Inflammatory macrophage treated with lipopolysaccharide for 4 hours (primary cell): ENCODE data around the gene DNAJC1.

Source experiments
- DNase-seq: peaks from one replicate; pipeline ENCODE4 v3.0.0-alpha.2; 2020

DNAJC1 gene

DNA sequence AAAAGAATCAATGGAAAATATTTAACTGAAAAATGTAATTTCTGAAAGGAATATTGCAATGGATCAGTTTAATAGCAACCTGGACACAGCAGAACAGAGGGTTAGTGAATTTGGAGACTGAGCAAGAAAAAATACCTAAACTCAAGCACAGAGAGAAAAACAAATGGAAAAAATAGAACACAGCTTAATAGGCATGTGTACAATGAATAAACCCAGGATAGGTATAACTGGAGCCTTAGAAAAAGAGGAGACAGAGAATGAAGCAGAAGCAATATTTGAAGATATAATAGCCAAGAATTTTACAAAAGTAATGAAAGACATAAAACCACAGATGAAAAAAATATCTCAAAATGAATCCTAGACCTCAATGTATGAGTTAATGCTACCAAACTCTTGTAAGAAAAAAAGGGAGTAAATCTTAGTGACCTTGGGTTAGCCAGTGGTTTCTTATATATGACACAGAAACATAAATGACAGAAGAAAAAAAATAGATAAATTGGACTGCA, 2.9 kb upstream of the DNAJC1 start:
- no peak for DNase-seq

DNA sequence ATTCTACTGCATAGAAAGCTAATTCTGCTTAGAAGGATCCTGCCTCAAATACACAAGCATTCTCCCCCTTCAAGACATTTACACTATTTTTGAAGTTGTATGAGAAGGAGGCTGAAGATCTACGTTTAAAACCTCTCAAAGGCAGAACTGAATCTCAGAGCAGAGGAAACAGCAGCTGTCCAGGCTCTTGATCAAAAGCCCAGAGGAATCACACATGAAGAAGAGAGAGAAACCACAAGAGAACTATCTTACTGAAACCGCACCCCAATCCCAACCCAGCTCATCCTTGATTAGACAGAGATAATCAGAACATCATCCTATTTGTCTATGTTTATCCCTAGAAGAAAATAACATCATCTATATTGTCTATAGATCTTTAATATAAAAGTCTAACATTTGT, 2.2 kb upstream of the DNAJC1 start:
- no peak for DNase-seq

DNA sequence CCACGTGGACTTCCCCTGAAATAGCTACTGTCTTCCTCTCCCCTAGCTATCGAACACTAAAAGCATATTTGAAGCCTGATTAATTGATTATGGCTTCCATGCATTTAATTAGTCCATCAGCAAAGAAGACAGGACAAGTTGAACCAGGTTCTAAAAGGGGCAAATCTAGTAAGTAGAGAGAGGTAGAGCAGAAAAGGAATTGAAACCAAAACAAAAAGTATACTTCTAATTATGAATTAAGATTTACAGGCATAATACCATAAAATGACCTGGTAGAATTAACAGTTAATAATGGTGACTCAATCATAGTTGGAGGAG, 393 bp upstream of the DNAJC1 start:
- peak; percentile 42 for DNase-seq

DNA sequence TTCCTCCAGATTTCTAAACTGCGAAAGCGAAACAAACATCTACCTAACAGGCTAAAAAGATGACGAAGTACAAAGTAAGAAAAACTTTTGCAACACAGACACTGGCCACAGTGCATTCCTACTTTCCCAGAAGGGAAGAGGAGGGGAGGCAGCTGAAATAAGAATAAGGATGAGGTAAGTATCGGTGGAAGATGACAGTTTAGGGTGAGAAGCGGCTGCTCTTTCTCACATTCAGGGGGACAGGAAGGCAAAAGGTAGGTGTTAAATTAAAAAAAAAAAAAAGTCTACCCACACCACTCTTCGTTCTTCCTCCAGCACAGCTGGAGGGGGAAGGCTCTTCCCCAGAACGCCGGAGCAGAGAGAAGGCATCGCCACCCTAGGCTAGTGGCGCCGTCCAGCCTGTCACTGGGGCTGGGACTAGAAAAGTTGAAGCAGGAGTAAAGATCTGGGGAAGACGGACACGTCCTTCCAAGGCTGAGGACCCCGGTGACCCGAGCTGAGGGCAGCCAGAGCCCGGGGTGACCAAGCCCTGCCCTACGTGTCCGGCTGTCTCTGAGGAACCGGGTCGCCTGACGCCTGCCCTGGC, 846 bp downstream of the DNAJC1 start:
- DNase-seq: peak; percentile 69

DNA sequence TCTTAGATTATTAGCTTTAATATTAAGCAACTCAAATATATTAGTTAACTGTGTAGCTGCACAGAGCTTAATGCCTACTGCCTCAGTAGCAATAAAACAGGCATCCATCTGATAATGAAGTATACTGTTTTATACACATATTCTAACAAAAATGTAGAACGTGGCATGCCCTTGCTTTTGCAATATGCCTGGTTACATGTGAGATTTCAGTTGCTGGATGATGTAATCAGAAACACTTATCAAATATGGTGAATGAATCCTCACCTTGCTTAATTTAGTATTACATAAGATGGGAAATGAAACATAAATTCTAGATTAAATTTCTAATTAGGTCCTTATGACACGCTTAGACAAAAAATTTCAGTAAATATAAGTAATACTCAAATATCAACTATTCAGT, 8.0 kb downstream of the DNAJC1 start:
- peak; percentile 61 for DNase-seq

DNA sequence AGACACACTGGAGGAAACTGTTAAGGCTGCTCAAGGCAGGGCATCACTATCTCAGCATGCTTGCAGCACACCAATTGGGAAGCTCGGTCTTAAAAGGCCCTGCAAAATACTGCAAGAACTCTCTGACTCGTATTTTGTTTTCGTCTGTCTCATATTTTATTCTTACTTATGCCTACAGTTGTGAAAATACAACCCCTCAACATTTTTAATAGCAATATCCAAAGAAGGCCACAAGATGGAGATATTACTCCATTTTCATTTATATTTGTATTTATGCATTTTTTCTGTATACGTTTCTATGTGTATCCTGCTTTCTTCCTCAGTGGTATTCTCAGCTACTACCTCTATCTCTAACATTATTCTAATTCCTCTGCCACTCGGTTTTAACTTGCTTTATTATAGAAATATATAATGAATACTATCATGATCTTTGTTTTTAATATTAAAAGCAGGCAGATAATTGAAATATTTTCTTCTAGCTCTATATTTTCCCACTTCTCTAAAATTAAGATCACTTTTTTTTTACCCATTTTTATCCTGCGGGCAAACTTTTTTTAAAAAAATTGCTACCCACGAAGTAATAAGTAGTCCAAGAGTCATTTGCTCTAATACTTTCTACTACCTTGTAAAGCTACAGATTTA, 10.0 kb downstream of the DNAJC1 start:
- peak; percentile 32 for DNase-seq

DNA sequence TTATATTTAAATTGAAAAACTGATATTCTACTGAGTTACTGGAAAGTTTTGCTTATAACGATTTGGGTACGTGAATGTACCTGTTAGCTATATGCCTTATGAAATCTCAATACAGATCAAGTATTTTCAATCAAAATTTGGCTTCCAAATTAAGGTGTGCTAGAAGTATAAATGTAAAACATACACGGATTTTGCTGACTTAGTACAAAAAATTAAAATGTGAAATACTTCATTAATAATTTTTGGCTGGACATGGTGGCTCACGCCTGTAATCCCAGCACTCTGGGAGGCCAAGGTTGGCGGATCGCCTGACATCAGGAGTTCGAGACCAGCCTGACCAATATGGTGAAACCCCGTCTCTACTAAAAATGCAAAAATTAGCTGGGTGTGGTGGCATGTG, 11.7 kb downstream of the DNAJC1 start:
- DNase-seq: no peak

DNA sequence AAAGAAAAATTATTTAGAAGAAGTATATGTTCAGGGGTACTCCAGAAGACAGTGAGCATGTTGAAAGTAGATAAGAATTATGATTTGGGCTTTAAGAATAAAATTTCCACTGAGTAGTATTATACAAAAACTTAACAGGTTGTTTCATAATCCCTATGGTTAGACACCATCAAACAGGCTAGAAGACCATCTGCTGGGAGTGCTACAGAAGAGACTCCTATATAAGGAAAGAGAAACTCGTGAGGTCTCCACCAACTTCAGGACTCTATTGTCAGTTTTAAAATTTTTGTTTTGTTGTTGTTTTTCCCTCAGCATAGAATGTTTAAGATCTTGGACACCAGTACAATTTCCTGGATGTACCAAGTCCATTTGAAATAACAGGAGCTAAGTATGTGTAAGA, 13.1 kb downstream of the DNAJC1 start:
- no peak for DNase-seq

DNA sequence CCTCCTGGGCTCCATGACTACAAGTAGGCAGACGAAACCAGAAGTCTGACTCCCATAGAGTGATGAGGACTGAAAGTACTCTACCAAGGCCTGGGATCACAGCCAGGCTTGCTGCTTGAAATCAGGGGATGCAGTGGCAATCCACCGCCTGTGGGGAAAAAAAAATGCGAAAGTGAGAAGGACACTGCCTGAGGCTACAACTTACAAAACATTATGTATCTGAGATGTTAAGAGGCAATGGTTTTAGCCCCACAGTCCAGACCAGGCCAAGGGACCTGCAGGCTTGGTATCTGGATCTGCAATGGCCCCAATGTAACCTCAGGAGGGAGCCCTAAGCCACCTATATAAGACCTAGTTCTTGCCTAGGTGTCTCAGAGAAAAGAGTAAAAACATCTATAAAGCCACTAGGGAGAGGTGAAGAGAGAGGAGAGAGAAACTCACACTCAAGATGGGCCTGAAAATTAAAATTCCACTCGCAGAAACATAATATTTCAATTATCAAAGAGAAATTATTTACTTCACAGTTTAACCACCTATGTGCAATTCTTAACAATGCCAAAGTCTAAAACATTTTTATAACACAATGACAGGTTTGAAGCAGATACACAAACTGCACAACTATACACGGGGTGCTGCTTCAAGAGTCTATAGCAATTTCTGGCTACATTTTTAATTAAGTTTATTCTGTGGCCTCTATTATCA, 13.9 kb downstream of the DNAJC1 start:
- peak; percentile 48 for DNase-seq

DNA sequence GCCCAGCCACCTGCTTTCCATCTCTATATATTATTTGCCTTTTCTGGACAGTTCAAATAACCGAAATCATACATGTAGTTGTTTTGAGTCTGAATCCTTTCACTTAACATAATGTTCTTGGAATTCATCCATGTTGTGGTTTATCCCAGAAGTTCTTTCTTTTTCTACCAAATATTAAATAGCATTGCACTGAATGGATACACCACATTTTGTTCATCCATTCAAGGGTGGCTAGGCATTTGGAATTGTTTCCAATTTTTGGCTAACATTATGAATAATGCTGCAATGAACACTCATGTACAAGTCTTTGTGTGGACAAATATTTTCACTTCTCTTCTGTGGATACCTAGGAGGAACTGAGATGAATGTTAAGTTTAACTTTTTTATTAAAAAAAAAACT, 18.0 kb downstream of the DNAJC1 start:
- no peak for DNase-seq

DNA sequence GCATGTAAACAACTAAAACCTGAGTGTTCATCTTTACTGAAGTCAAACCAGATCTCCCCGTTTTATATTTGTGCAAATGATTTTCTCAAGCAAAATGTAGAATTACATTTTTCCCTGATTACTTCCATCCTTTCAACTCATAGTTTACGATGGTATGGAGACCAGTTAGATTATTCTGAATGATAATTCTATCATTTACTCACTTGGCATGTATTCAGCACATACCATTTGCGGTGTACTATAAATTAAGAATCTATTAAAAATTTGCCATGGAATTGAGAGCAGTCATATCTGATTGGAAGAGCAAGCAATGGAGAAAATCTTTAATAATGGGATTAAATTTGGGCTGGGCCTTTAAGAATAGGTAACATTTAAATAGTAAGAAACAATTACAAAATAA, 22.4 kb downstream of the DNAJC1 start:
- DNase-seq: no peak

DNA sequence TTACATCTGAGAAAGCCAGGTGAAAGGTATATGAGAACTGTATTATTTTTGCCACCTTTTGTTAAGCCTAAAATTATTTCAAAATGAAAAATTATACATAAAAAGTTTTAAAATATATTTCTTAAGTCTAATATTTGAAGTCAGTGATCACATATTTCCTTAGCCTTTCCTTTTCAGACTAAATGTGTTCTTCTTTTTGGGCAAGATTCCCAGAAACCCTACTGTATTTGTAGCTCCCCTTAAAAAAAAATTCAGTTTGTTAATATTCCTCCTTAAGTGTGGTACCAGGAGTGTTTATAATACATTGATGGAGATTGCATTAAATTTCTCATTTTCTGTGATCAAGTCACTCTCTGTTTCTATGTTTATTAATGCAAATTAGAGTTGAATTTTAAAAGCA, 22.8 kb downstream of the DNAJC1 start:
- no peak for DNase-seq

DNA sequence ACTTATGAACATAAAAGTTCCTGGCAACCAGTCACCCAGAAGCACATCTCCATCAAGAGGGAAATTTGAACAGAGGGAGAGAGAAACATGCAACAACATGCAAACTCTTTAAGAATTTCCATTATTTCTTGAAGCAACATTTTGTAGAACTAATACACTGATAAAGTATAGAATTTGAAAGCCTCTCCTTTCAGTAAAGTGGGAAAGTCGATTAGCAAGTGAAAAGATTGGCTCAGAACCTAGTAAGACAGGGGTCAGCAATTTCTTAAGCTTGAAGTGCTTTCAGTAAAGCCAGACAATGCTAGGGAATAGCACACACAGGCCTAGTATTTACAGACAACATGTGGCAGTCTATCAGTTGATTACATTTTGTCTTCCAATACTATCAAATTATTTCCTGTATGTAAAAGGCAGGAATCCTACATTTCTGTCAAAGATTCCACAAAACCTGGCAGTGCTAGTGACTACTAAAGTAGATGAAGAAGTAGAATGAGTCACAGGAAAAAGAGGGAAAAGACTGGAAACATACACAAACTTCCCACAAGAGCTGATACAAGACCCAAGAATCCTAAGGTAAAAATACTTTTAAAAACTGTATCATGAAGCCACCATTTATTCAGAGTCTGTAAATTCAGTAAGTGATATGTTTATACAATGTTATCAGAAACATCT, 25.2 kb downstream of the DNAJC1 start:
- no peak for DNase-seq

DNA sequence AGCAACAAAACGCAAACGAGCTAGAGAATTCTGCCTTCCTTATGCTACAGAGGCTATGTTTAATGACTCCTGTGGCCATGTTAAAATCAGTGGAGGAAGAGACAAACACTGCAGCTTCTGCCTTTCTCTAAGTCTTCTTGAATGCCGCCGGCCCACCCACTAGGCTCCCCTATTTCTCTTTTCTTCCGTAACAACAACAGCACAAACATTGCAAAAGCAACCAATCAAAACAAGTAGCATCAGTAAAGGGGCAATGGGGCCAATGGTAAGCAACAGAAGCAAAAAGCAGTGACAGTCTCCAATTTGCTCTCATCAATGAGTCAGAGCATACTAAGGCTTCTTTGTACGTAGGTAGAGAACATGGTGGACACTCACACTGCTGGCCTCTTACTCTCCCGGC, 26.8 kb downstream of the DNAJC1 start:
- no peak for DNase-seq

DNA sequence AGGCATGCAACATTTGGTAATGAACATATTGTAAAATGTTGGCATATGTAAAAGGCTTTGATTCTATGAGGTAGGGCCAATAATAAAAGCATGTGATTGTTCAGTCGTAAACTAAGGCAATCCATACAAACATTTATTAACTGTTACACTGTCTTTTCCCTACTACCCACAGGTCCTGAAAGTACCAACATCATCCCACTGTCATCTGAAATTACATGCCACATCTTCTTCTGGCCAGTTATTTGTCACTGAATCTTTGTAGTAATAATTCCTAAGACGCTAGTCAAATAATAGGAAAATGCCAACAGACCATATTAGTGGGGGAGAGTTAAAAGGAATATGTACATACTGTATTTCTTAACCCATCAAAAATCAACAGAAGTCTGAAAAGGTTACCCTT, 27.2 kb downstream of the DNAJC1 start:
- no peak for DNase-seq

DNA sequence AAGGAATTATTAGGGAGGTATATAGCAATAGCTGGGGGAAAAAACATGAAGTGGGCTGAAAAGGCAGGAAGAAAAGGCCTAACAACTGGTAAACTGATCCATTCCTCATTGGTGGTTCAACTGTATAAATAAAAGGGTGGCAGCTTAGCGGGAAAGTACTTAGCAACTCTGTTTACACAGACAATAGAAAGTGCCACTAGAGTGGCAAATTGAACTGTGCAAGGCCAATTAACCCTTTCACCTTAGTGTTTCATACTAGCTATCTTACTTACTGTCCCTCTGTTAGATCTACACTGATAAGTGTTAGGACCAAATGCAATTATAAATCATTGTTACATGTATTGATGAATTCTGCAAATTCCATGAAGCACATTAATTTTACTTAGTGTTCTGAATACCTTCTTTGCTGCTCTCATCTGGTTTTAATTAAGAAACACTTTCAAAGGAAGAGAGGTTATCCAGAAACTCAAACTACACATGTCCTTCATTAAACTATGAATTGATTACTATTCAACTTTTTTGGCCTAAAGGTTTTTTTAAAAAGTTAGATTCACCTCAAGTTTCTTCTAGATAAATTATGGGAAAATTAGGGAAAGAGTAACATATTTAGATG, 28.0 kb downstream of the DNAJC1 start:
- no peak for DNase-seq

DNA sequence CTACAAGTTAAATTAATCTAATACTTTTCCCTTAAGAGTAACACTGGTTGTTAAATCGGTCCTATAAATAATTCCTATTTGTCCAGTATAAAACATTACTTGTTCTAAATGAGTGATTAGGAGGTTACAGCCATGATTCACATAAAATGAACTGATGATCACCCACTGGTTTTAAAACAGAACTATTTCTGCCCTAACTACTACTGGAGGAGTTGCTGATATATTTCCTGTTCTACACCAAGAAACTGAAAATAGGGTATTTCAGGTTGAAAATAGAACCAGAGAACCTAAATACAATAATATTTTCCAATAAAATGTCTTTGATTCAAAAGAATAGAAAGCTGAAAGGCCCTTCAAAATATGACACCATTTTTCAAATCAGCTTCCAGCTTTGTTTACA, 30.9 kb downstream of the DNAJC1 start:
- DNase-seq: no peak

DNA sequence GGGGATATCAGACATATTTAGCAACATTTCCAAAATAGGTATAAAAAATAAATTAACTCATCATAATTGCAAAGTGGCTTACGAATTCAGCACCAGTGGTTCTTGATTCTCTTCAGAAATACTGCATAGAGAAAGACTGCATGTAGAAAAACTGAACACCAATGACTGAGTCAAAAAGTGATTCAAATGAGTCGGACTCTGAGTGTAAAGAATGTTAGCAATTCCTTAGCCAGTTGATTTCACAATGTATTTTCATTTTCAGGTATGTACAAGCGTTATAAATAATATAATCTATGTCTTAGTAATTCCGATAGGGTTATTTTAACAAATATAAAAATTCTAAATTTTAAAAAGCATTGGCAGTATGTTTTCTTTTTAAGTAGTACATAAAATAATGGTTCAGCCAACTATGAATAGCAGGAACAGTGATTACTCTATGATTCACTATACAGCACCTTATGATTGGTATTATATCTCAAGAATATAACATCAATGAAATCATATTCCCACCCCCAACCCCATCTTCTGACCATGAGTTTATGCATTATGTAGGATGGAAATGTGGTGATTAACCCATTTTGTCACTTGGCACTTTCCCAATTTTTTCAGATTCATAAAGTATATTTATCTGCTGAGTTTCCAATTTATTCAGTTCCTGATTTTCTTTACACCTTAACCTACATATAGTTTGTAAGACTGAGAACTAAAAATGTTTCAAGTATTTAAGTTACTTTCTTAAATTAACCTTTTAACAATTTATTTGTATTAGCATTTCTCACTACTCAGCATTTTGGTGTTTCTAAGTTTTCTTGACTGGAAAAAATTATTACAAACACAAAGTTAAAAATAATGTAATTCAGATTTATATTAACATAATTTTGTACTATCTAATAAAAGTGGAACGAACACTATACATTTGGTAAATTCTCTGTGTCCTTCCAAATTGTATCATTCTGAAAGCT, 33.9 kb downstream of the DNAJC1 start:
- no peak for DNase-seq

DNA sequence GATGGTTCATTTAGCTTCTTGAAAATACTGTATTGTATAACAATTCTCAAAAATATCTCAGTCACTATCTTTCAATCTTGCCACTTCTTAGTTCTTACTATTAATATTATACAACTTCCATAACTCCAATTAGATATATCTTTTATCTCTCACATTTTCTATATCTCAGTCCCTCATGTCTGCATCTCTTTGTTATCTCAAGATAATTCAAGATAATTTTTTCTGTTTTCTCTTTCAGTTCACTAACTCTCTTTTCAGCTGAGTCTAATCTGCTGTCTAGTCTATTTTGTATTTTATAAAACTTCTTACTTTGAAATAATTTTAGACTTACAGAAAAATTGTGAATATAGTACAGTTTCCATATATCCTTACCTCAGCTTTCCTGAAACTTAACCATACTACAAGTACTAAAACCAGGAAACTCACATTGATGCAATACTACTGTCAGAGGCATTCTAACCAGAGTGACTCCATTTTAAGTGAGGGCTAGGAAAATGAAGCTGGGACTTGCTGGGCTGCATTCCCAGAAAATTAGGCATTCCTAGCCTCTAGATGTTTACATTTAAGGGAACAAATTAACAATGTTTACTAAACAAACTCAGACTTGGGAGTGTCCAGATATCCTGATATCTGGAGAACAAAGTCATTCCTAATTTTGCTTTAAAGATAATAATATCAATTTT, 38.4 kb downstream of the DNAJC1 start:
- DNase-seq: no peak

DNA sequence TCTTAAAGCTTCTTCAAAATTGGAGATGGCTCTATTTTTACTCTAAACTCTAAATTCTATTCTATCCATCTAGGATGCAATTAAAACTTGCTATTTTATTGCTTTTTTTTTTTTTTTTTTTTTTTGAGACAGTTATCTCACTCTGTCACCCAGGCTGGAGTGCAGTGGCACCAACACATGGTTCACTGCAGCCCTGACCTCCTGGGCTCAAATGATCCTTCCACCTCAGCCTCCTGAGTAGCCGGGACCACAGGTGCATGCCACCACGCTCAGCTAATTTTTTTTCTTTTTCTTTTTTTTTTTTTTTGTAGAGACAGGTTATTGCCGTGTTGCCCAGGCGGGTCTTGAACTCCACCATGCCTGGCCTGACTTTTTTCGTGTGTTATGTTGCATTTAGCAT, 41.2 kb downstream of the DNAJC1 start:
- no peak for DNase-seq

DNA sequence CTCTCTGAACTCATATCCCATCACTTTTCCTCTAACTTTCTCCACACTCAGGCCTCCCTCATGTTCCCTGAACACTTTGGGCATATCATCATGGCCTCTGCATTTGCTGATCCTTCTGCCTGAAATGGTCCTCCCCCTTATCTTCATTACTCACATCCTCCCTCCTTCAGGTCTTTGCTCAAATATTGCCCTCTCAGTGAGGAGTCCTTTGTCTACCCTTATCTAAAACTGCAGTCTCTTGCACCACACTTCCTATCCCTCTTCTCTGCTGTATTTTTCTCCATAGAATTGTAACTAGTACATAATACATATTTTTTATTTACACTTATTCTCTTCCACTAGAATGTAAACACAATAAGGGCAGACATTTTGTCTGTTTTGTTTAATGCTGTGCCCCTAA, 41.7 kb downstream of the DNAJC1 start:
- no peak for DNase-seq

DNA sequence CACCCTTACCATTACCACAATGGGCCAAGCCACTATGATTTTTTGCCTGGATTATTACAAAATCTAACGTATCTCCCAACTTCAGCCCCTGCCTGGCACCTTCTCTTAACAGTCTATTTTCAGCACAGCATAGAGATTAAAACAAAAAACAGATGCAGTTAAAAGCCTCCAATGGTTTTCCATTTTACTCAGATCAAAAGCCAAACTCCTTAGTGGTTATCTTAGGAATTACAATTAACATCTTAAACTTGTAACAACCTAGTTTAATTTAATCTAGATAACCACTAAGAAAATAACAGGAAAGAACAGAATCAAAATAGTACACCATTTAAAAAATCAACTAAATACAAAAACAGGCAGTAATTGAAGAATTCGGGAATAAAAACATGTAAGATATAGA, 43.5 kb downstream of the DNAJC1 start:
- no peak for DNase-seq
